C1 segment of cervical spinal cord (tissue), 14 donors: ENCODE results near the gene MTA2.
A peak's percentile ranks its signal among the peaks of the same experiment; 100 is the strongest.
"Not testable (repeated sequence)": the region's sequence is repeated elsewhere in the genome, so short reads cannot be mapped to it uniquely, and the experiment has no call there.

ENCODE experiments used
- DNase-seq, 14 donors: peaks; one replicate each; lab custom pipeline; 2025; lab: John Stamatoyannopoulos, UW

MTA2 gene

GRCh38 chr11:62601372-62602140, at the start of gene MTA2:
Gene MTA2 (minus strand): TSS chr11:62601865. CDS start chr11:62601450, 415 bp downstream.
- DNase-seq, result peak; percentile 85 to 98 (median 98)

GRCh38 chr11:62650283-62650682, 48.6 kb upstream of the MTA2 start:
- not testable (repeated sequence) for DNase-seq

- DNase-seq, result no peak
Observed at GRCh38 chr11:62649486-62649885, 47.8 kb upstream of the MTA2 start.

- DNase-seq, result no peak
Observed at GRCh38 chr11:62648967-62649364, 47.3 kb upstream of the MTA2 start.

GRCh38 chr11:62648185-62648966, 46.7 kb upstream of the MTA2 start:
- DNase-seq, result no peak

- no peak for DNase-seq
Observed at GRCh38 chr11:62647609-62648005, 45.9 kb upstream of the MTA2 start.

GRCh38 chr11:62646825-62647608, 45.4 kb upstream of the MTA2 start:
- no peak for DNase-seq

- DNase-seq, result peak; percentile 84 to 97 (median 95)
Observed at GRCh38 chr11:62645946-62646824, 44.5 kb upstream of the MTA2 start, which contains the start of gene GANAB. Gene GANAB (minus strand): TSS chr11:62646613. CDS start chr11:62646599, 14 bp downstream.

GRCh38 chr11:62645671-62645945, 43.9 kb upstream of the MTA2 start:
- no peak for DNase-seq

GRCh38 chr11:62644220-62644619, 42.6 kb upstream of the MTA2 start:
- DNase-seq, result no peak

- DNase-seq, result no peak
Observed at GRCh38 chr11:62632492-62632891, 30.8 kb upstream of the MTA2 start.

DNA sequence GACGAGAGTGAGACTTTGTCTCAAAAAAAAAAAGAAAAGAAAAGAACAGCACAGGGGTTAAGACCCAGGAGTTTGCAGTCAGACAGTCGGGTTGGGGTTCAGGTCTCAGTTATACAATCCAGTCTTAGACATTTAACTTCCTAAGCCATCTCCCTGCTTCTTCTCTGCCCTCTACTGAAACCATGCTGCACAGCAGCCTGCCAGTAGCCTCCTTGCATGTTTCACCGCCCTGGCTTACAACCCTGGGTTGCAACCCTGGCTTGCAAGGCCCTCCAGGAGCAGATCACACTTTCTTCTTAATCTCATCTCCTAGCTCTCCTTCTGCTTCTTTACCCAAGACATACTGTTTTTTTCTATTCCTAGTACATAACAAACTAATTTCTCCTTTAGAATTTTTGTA, 26.0 kb upstream of the MTA2 start:
- DNase-seq, result no peak

- DNase-seq, result no peak
Observed at GRCh38 chr11:62622476-62623089, 20.9 kb upstream of the MTA2 start.

GRCh38 chr11:62621567-62622470, 20.2 kb upstream of the MTA2 start, which contains the start of gene B3GAT3:
Gene B3GAT3 (minus strand): TSS chr11:62621986. CDS start chr11:62621947, 39 bp downstream.
- peak; percentile 84 to 99 (median 96) for DNase-seq

- no peak for DNase-seq
Observed at GRCh38 chr11:62621027-62621566, 19.4 kb upstream of the MTA2 start.

- not testable (repeated sequence) for DNase-seq
Observed at GRCh38 chr11:62616957-62617356, 15.3 kb upstream of the MTA2 start.

DNA sequence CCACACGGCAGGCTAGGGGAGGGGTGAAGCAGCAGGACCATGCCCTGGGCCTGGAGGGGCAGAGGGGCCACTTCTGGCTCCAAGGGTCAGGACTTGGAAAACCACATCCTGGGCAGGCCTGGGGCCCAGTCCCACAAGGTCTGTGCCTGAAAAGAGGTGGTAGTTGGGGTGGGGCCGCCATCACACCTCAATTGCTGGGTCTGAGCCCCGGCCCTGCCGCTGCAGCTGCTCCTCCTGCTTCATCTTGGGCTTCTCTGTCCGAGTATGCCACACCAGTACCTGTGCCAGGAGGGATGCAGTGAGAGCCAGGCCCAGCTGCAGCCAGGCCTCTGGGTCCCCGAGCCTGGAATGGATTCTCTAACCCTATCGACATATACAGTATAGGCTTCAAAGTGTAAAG, 13.9 kb upstream of the MTA2 start:
- peak in 1 of 14 donors; percentile 36 for DNase-seq

DNA sequence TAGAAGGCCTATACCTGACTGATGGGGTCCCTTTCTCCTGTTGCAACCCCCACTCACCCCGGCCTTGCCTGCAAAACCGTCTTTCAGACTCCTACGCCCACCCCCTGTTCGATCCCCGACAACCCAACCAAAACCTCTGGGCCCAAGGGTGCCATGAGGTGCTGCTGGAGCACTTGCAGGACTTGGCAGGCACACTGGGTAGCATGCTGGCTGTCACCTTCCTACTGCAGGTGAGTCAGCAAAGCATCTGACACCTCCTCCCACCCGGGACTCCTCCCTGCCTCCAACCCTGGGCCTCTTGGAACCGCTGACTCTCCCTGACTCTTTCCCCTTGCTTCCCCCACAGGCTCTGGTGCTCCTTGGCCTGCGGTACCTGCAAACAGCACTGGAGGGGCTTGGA, 12.6 kb upstream of the MTA2 start:
- no peak for DNase-seq

DNA sequence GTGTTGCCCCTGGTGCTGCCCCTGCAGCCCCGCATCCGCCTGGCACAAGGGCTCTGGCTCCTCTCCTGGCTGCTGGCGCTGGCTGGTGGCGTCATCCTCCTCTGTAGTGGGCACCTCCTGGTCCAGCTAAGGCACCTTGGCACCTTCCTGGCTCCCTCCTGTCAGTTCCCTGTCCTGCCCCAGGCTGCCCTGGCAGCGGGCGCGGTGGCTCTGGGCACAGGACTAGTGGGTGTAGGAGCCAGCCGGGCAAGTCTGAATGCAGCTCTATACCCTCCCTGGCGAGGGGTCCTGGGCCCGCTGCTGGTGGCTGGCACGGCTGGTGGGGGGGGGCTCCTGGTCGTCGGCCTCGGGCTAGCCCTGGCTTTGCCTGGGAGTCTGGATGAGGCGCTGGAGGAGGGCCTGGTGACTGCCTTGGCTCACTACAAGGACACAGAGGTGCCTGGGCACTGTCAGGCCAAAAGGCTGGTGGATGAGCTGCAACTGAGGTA, 11.7 kb upstream of the MTA2 start:
- DNase-seq, result peak in 6 of 14 donors; percentile 40 to 78 (median 60)
